HG03439 (cell line): ENCODE measurements around the gene SNED1.

Experiments
- ATAC-seq: cut with Tn5 transposase; IDR thresholded peaks from one replicate; pipeline ENCODE4 v1.9.1; 2021; ENCODE audit warnings: mild to moderate bottlenecking, moderate library complexity; ENCODE audit not compliant: unreplicated experiment

SNED1 gene

GRCh38 chr2:240997856-240998705 is at the start of gene SNED1:
TSS of gene SNED1 (plus strand) at chr2:240998618. CDS start at chr2:240998838, 220 bp downstream.
- no peak for ATAC-seq

- ATAC-seq, result no peak
Observed at GRCh38 chr2:240948905-240949790, 49.3 kb upstream of the SNED1 start.

- no peak for ATAC-seq
Observed at GRCh38 chr2:240949791-240950705, 48.4 kb upstream of the SNED1 start.

- no peak for ATAC-seq
Observed at GRCh38 chr2:240951045-240951594, 47.3 kb upstream of the SNED1 start.

- no peak for ATAC-seq
Observed at GRCh38 chr2:240952496-240953246, 45.7 kb upstream of the SNED1 start.

GRCh38 chr2:240953426-240954410 is 44.7 kb upstream of the SNED1 start:
- ATAC-seq, result no peak

GRCh38 chr2:240954436-240955305 is 43.7 kb upstream of the SNED1 start:
- no peak for ATAC-seq

GRCh38 chr2:240955306-240956170 is 42.9 kb upstream of the SNED1 start:
- no peak for ATAC-seq

GRCh38 chr2:240956171-240956934 is 42.1 kb upstream of the SNED1 start:
- no peak for ATAC-seq

GRCh38 chr2:240956935-240957655 is 41.3 kb upstream of the SNED1 start:
- no peak for ATAC-seq

- no peak for ATAC-seq
Observed at GRCh38 chr2:240957656-240958365, 40.6 kb upstream of the SNED1 start.

GRCh38 chr2:240958366-240959213 is 39.8 kb upstream of the SNED1 start:
- ATAC-seq, result no peak

- no peak for ATAC-seq
Observed at GRCh38 chr2:240959214-240959940, 39.0 kb upstream of the SNED1 start.
